ENCODE measurements around the gene ZNF407.

DNA sequence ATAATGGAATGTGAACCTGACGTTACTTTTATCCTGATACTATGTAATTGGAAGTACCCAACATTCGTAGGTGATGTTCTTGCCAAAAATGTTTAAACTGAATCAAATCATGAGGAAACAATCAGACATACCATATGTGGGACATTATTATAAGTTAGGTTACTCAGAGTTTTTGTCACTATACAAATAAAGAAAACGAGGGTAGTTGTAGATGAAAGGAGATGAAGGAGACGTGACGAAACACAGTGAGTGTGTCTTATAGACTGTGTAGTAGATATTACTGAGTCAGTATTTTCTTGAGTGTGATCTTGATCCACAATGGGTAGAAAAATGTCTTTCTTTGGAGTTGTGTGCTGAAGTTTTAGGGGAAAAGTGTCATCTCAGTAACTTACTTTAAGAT lies 176.8 kb downstream of the ZNF407 start:
- no peak for TF ChIP-seq HDGF (IDR thresholded peaks at IDR 0.05; ENCODE audit: borderline replicate concordance)
- no peak for TF ChIP-seq SP1 (IDR thresholded peaks at IDR 0.05)
- TF ChIP-seq, protein P1, sequence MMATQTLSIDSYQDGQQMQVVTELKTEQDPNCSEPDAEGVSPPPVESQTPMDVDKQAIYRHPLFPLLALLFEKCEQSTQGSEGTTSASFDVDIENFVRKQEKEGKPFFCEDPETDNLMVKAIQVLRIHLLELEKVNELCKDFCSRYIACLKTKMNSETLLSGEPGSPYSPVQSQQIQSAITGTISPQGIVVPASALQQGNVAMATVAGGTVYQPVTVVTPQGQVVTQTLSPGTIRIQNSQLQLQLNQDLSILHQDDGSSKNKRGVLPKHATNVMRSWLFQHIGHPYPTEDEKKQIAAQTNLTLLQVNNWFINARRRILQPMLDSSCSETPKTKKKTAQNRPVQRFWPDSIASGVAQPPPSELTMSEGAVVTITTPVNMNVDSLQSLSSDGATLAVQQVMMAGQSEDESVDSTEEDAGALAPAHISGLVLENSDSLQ (IDR thresholded peaks at IDR 0.05) = no peak
- no peak for TF ChIP-seq TARDBP (IDR thresholded peaks at IDR 0.05)
- no peak for TF ChIP-seq CTBP1 (IDR thresholded peaks at IDR 0.05; ENCODE audit: borderline replicate concordance)
- TF ChIP-seq ELF4 (IDR thresholded peaks at IDR 0.05) = no peak
- TF ChIP-seq ARNT (IDR thresholded peaks at IDR 0.05) = no peak
- TF ChIP-seq BHLHE40 (IDR thresholded peaks at IDR 0.05; ENCODE audit: borderline replicate concordance) = no peak
- TF ChIP-seq FOXA1 (IDR thresholded peaks at IDR 0.05) = no peak
- TF ChIP-seq FOXM1 (IDR thresholded peaks at IDR 0.05; ENCODE audit: borderline replicate concordance) = no peak
- TF ChIP-seq FOXK2 (IDR thresholded peaks at IDR 0.05) = no peak
- no peak for TF ChIP-seq L3MBTL2 (conservative IDR thresholded peaks at IDR 0.05)
- no peak for TF ChIP-seq SUZ12 (IDR thresholded peaks at IDR 0.05)
- TF ChIP-seq NFRKB (IDR thresholded peaks at IDR 0.05) = no peak
